ENCODE results near the gene PRKAR2B.

The PRKAR2B gene

DNA sequence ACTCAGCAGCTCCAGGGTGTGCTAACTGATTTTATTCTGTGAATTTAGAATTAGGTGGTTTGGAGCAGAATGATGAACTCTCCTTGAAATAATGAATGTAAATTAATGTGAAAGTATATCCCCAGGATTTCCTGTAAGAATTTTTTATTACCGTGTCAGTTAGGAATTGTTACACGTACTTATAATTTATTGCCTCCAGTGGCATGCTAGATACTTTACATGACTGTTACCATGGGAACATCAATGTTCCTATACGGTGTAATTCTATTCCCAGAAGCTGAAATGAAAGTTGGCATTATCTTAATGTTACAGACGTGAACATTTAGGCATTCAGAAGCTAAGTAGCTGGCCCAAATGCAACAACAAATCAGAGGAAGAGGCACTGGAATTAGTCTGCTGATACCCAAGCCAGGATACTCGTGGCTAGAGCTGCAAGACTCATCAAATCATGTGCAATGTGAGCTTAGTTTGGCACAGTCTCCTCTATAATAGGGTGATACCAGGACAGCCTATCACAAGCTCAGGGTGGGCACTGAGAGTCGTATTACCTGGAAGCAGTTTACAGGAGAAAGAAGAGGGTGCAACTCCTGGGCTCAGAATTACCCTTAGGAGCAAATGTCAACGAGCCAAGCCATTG is 30.0 kb upstream of the PRKAR2B start:
- no peak for DNase-seq
- Mint-ChIP-seq H3K4me1 (peaks cover 9% of the 10 kb centered on the region), H3K4me3 (no peak overlapping the region), H3K27ac (no peak overlapping the region), H3K36me3 (ENCODE audit: low read depth) (no peaks in the 10 kb centered on the region), H3K9me3 (no peaks in the 10 kb centered on the region), H3K27me3 (ENCODE audit: low read depth, poor library complexity) (no peaks in the 10 kb centered on the region)
- TF ChIP-seq, protein P1, sequence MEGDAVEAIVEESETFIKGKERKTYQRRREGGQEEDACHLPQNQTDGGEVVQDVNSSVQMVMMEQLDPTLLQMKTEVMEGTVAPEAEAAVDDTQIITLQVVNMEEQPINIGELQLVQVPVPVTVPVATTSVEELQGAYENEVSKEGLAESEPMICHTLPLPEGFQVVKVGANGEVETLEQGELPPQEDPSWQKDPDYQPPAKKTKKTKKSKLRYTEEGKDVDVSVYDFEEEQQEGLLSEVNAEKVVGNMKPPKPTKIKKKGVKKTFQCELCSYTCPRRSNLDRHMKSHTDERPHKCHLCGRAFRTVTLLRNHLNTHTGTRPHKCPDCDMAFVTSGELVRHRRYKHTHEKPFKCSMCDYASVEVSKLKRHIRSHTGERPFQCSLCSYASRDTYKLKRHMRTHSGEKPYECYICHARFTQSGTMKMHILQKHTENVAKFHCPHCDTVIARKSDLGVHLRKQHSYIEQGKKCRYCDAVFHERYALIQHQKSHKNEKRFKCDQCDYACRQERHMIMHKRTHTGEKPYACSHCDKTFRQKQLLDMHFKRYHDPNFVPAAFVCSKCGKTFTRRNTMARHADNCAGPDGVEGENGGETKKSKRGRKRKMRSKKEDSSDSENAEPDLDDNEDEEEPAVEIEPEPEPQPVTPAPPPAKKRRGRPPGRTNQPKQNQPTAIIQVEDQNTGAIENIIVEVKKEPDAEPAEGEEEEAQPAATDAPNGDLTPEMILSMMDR (IDR thresholded peaks at IDR 0.05): no peak

DNA sequence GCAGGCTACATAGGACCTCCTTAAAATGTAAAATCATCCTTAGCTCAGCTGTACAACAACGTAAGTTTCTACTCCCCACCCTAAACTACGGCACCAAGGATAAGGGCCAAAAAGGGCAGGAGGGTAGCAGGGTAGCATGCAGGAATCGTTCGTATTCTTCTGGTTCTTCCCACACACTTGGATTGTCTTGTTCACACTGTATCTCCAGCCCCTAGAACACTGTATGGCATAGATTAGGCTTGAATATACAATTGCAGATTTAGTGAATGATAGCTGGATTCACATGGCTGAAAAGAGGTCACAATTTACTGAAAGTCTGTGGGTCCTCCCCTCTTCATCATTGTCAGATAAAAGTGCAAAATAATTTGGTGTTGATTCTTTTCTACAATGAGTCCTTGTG is 28.2 kb upstream of the PRKAR2B start:
- Mint-ChIP-seq H3K9me3 (no peaks in the 10 kb centered on the region), H3K4me1 (peaks cover 9% of the 10 kb centered on the region), H3K27me3 (ENCODE audit: low read depth, poor library complexity) (peaks cover 4% of the 10 kb centered on the region)

DNA sequence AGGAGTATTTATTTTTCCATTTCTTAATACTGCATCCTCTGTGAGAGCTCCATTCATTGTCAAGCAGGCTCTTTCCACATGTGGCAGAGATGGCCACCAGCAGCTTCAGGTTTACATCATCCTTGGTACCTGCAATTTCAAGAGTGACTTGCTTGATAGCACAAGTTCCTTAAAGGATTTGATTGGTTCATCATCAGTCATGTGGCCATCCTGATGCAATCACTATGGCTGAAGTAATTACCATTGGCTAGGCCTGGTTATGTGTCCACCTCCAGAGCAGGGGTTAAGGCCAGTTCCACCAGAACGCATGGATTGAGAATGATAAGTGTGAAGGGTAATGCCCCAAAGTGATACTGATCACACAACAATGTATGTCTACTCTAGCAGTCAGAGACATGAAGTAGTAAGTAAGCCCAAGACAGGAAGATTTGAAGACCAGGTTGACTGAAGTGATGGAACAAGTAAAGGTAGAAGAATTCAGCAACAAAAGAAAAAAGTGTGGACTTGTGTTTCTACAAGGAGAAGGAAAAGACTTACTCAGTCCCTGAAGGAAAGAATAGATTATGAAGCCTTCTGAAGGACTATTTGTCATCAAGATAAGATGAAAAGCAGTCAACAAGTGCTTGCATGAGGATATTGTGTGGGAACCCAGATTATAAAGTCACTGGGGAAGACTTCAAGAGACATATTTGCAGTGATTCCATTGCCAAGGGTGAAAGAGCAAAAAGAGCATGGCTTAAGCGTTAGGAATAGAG is 26.4 kb upstream of the PRKAR2B start:
- H3K9me3 Mint-ChIP-seq: no peaks in the 10 kb centered on the region
- TF ChIP-seq, protein P1 (IDR thresholded peaks at IDR 0.05): no peak
- DNase-seq: no peak
- H3K27ac Mint-ChIP-seq: no peak overlapping the region
- no peak overlapping the region for H3K4me3 Mint-ChIP-seq
- no peaks in the 10 kb centered on the region for H3K36me3 Mint-ChIP-seq (ENCODE audit: low read depth)
- H3K27me3 Mint-ChIP-seq (ENCODE audit: low read depth, poor library complexity): peaks cover 4% of the 10 kb centered on the region
- peaks cover 9% of the 10 kb centered on the region for H3K4me1 Mint-ChIP-seq

More for the DNA sequence above, 28.2 kb upstream of the PRKAR2B start:
- no peak for DNase-seq
- Mint-ChIP-seq H3K27ac (no peak overlapping the region), H3K4me3 (no peak overlapping the region), H3K36me3 (ENCODE audit: low read depth) (no peaks in the 10 kb centered on the region)
- TF ChIP-seq, protein P1 (IDR thresholded peaks at IDR 0.05): no peak

DNA sequence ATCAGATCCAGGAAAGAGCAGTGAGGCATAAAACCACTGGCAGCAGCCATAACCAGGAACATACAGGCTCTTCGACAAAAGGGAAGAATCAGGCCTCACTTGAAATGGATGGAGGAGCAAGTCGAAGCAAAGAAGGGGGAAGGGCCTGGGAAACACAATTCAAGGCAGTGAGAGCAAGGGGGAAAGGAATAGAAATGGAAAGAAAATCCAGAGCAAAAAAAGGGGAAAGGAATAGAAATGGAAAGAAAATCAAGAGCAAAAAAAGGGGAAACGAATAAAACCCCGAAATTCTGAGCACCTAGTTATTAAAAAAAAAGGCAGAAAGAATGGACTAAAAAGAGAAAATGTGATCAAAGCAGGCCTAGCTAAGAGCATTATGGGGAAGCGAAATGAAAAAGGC is 24.1 kb upstream of the PRKAR2B start:
- H3K4me3 Mint-ChIP-seq: no peak overlapping the region
- no peaks in the 10 kb centered on the region for H3K36me3 Mint-ChIP-seq (ENCODE audit: low read depth)
- no peak overlapping the region for H3K27ac Mint-ChIP-seq
- peaks cover 8% of the 10 kb centered on the region for H3K27me3 Mint-ChIP-seq (ENCODE audit: low read depth, poor library complexity)
- DNase-seq: no peak
- H3K4me1 Mint-ChIP-seq: no peaks in the 10 kb centered on the region
- TF ChIP-seq, protein P1 (IDR thresholded peaks at IDR 0.05): no peak
- H3K9me3 Mint-ChIP-seq: peaks cover 3% of the 10 kb centered on the region

DNA sequence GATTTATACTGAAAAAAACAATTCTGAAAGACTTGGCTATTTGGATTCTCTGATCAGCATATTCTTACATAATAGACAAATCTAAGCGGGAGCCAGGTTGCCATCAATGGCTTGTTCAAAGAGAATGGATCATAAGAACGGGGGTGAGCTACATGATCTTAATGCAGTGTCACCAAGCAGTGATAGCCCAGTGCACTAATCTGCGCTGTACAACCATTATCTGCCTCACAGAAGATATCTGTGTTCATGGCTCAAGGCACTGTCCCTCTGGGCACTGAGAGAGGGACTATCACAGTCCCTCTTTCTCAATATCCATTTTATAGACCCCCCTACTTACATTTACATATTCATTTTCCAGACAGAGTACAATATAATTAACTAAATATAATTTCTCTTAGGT is 22.9 kb upstream of the PRKAR2B start:
- TF ChIP-seq, protein P1 (IDR thresholded peaks at IDR 0.05): no peak
- Mint-ChIP-seq H3K36me3 (ENCODE audit: low read depth) (no peaks in the 10 kb centered on the region), H3K9me3 (peaks cover 3% of the 10 kb centered on the region), H3K27me3 (ENCODE audit: low read depth, poor library complexity) (peaks cover 8% of the 10 kb centered on the region), H3K27ac (no peak overlapping the region), H3K4me1 (no peaks in the 10 kb centered on the region), H3K4me3 (no peak overlapping the region)
- no peak for DNase-seq
